ENCODE results near the gene EFNA5. TPM values are rescaled to one million over a fixed set of nuclear protein-coding genes. Genes with fewer than 3 reads are reported as not detected.

The EFNA5 gene
- total and polyA plus RNA-seq, 2 experiments from 2014 or later, result 0.64 to 0.86 TPM

DNA sequence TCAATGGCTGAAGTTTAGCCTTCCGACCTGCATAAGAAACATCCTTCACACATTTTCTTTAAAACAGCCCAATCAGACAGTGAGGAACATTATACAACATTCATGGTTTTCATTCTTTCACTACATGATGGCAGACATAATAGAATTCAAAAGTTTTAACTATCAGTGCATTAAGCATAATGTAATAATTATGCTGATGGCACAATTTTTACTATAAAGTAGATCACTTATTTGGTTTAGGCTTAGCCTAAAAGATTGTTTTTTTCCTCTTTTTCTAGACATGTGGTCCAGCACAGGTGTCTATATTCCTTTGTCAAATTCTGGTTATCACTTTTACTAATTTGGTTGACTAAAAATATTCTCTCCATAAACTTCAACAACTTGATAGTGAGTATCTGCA is 46.5 kb downstream of the EFNA5 start:
- Histone ChIP-seq H3K9ac (no peak overlapping the region), H3K4me2 (ENCODE audit: unreplicated experiment) (no peak overlapping the region), H3K4me3 (no peak overlapping the region), H3F3A (ENCODE audit: insufficient read depth) (no peaks in the 10 kb centered on the region), H3K9me2 (ENCODE audit: insufficient read depth) (no peaks in the 10 kb centered on the region), H4K20me1 (ENCODE audit: insufficient read depth) (no peaks in the 10 kb centered on the region), H3K9me3 (ENCODE audit: low read depth) (no peaks in the 10 kb centered on the region), H3K36me3 (ENCODE audit: low read depth) (no peaks in the 10 kb centered on the region), H2AFZ (no peak overlapping the region), H3K27ac (no peak overlapping the region), H3K4me1 (ENCODE audit: insufficient read depth) (no peaks in the 10 kb centered on the region), H3K27me3 (replicated peaks; ENCODE audit: insufficient read depth) (no peaks in the 10 kb centered on the region), H3K79me2 (ENCODE audit: insufficient read depth) (no peaks in the 10 kb centered on the region)
- in situ Hi-C loops (cut with MboI), result no loop called here
- no peak for TF ChIP-seq EZH2phosphoT487 (IDR thresholded peaks at IDR 0.05; ENCODE audit: insufficient read depth, low read depth)
- no peak for TF ChIP-seq EZH2 (IDR thresholded peaks at IDR 0.05; ENCODE audit: insufficient read depth, poor library complexity, severe bottlenecking)
- WGBS, 2 experiments (ENCODE audit: low coverage in 1 of 2, low lambda C conversion rate in 2 of 2, missing lambda C conversion rate in 2 of 2), result 81 to 89% methylated on average over 1 of the region's 1 CpG
- no peak for DNase-seq

DNA sequence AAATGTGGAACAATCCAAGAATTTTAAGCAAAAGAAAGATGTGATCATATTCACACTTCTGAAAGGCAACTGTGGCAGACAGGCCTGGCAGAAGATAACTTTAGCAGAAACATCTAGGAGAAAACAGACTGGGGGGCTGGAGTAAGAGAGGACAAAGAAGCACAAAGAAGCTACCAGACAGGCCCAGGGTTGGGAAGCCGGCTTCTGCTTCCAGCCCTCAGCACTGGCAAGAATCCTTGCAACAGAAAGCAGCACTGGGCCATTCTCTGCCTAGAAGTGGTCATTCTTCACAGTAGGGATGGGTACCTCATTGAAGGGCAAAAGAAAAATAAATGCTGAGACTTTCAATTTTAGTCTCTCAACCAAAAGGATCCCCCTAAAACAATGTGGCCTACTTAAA is 49.6 kb downstream of the EFNA5 start:
- TF ChIP-seq EZH2 (IDR thresholded peaks at IDR 0.05; ENCODE audit: insufficient read depth, poor library complexity, severe bottlenecking) (no peak), EZH2phosphoT487 (IDR thresholded peaks at IDR 0.05; ENCODE audit: insufficient read depth, low read depth) (no peak)
- H3K9me2 ChIP-seq (ENCODE audit: insufficient read depth), result no peaks in the 10 kb centered on the region
- no peak for DNase-seq
- H3K36me3 ChIP-seq (ENCODE audit: low read depth), result no peaks in the 10 kb centered on the region
- H2AFZ ChIP-seq, result no peak overlapping the region
- H3F3A ChIP-seq (ENCODE audit: insufficient read depth), result no peaks in the 10 kb centered on the region
- H4K20me1 ChIP-seq (ENCODE audit: insufficient read depth), result no peaks in the 10 kb centered on the region
- no peaks in the 10 kb centered on the region for H3K4me1 ChIP-seq (ENCODE audit: insufficient read depth)
- no peak overlapping the region for H3K27ac ChIP-seq
- in situ Hi-C loops (cut with MboI), result no loop called here
- no peak overlapping the region for H3K4me2 ChIP-seq (ENCODE audit: unreplicated experiment)
- no peaks in the 10 kb centered on the region; the same call in 1 of the 2 replicates for H3K27me3 ChIP-seq (replicated peaks; ENCODE audit: insufficient read depth)
- H3K79me2 ChIP-seq (ENCODE audit: insufficient read depth), result no peaks in the 10 kb centered on the region
- H3K9ac ChIP-seq, result no peak overlapping the region
- 67 to 85% methylated on average over 1 of the region's 1 CpG for WGBS, 2 experiments (ENCODE audit: low coverage in 1 of 2, low lambda C conversion rate in 2 of 2, missing lambda C conversion rate in 2 of 2)
- no peaks in the 10 kb centered on the region for H3K9me3 ChIP-seq (ENCODE audit: low read depth)
- H3K4me3 ChIP-seq, result no peak overlapping the region

DNA sequence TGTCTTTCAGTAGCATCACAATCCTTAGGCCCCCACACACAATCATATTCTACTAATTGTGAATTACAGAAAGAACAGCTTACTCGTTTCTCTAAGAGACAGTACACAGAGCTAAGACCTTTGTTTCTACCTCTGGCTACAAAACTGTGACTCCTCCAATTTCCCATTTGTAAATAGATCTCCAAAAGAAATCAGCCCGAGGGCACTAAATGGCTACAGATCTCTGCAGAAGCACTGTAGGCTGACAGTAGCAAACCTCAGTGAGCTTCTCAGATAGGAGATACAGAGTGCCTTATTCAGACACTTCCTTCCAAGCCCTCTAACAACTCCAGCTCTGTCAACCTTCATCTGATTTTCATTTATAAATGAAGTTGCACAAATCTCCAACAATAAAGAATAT is 51.0 kb downstream of the EFNA5 start:
- no peak overlapping the region for H3K4me3 ChIP-seq
- no peaks in the 10 kb centered on the region for H3F3A ChIP-seq (ENCODE audit: insufficient read depth)
- H4K20me1 ChIP-seq (ENCODE audit: insufficient read depth), result no peaks in the 10 kb centered on the region
- H3K27me3 ChIP-seq (replicated peaks; ENCODE audit: insufficient read depth), result no peaks in the 10 kb centered on the region; the same call in 1 of the 2 replicates
- no peak for TF ChIP-seq EZH2phosphoT487 (IDR thresholded peaks at IDR 0.05; ENCODE audit: insufficient read depth, low read depth)
- no peak for TF ChIP-seq EZH2 (IDR thresholded peaks at IDR 0.05; ENCODE audit: insufficient read depth, poor library complexity, severe bottlenecking)
- no peak overlapping the region for H3K4me2 ChIP-seq (ENCODE audit: unreplicated experiment)
- 24 to 34% methylated on average over 2 of the region's 2 CpGs for WGBS, 2 experiments (ENCODE audit: low coverage in 1 of 2, low lambda C conversion rate in 2 of 2, missing lambda C conversion rate in 2 of 2)
- no peak overlapping the region for H2AFZ ChIP-seq
- H3K9me3 ChIP-seq (ENCODE audit: low read depth), result no peaks in the 10 kb centered on the region
- in situ Hi-C loops (cut with MboI), result no loop called here
- H3K9ac ChIP-seq, result no peak overlapping the region
- DNase-seq, result no peak
- no peak overlapping the region for H3K27ac ChIP-seq
- no peaks in the 10 kb centered on the region for H3K36me3 ChIP-seq (ENCODE audit: low read depth)
- no peaks in the 10 kb centered on the region for H3K4me1 ChIP-seq (ENCODE audit: insufficient read depth)
- H3K79me2 ChIP-seq (ENCODE audit: insufficient read depth), result no peaks in the 10 kb centered on the region
- no peaks in the 10 kb centered on the region for H3K9me2 ChIP-seq (ENCODE audit: insufficient read depth)

DNA sequence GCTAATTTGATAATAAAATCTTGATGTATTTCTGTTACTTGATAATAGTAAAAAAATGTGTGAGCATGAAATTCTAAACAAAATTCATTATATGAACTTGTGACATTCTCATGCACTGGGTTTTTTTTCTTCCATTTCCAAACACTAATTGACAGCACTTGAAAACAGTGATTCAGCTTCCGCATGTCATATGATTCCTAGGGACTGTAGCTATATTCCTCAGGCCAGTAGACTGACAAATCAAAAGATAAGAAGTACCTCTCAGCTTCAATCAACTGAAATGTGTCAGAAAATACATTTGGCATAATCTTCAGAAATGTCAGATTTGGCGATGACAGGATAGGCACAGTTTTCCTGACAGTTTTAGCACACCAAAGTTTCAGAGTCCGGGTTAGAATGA is 52.5 kb downstream of the EFNA5 start:
- H3K79me2 ChIP-seq (ENCODE audit: insufficient read depth), result no peaks in the 10 kb centered on the region

DNA sequence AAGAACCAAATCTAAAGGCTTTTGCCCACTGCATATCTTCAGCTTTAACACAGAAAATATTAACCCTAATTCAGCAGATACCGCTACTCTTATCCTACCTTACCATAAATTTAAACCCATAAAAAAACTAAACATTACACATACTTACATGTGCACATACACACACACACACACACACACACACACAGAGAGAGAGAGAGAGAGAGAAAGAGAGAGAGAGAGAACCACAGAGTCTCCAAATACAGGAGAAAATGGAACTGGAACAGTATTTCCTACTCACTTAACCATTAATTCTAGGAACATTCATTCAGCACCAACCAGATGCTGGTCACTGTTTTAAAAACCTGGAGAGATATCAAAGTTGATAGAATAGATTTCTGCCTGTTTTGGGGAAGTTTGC is 53.7 kb downstream of the EFNA5 start:
- Histone ChIP-seq H3K79me2 (ENCODE audit: insufficient read depth) (no peaks in the 10 kb centered on the region), H3K9me2 (ENCODE audit: insufficient read depth) (no peaks in the 10 kb centered on the region), H3K27me3 (replicated peaks; ENCODE audit: insufficient read depth) (no peaks in the 10 kb centered on the region; the same call in 1 of the 2 replicates), H3K9me3 (ENCODE audit: low read depth) (no peaks in the 10 kb centered on the region), H2AFZ (no peak overlapping the region), H3K4me3 (no peak overlapping the region), H3K9ac (no peak overlapping the region), H4K20me1 (ENCODE audit: insufficient read depth) (no peaks in the 10 kb centered on the region), H3K36me3 (ENCODE audit: low read depth) (no peaks in the 10 kb centered on the region), H3K27ac (no peak overlapping the region), H3K4me1 (ENCODE audit: insufficient read depth) (no peaks in the 10 kb centered on the region), H3F3A (ENCODE audit: insufficient read depth) (no peaks in the 10 kb centered on the region), H3K4me2 (ENCODE audit: unreplicated experiment) (no peak overlapping the region)
- in situ Hi-C loops (cut with MboI), result no loop called here
- 75 to 89% methylated on average over 1 of the region's 1 CpG for WGBS, 2 experiments (ENCODE audit: low coverage in 1 of 2, low lambda C conversion rate in 2 of 2, missing lambda C conversion rate in 2 of 2)
- TF ChIP-seq EZH2phosphoT487 (IDR thresholded peaks at IDR 0.05; ENCODE audit: insufficient read depth, low read depth) (no peak), EZH2 (IDR thresholded peaks at IDR 0.05; ENCODE audit: insufficient read depth, poor library complexity, severe bottlenecking) (no peak)
- no peak for DNase-seq

More for the DNA sequence above, 52.5 kb downstream of the EFNA5 start:
- no peak overlapping the region for H3K27ac ChIP-seq
- TF ChIP-seq EZH2 (IDR thresholded peaks at IDR 0.05; ENCODE audit: insufficient read depth, poor library complexity, severe bottlenecking), result no peak
- no peak for TF ChIP-seq EZH2phosphoT487 (IDR thresholded peaks at IDR 0.05; ENCODE audit: insufficient read depth, low read depth)
- in situ Hi-C loops (cut with MboI), result no loop called here
- no peak overlapping the region for H3K4me2 ChIP-seq (ENCODE audit: unreplicated experiment)
- H3K9ac ChIP-seq, result no peak overlapping the region
- H4K20me1 ChIP-seq (ENCODE audit: insufficient read depth), result no peaks in the 10 kb centered on the region
- H3K36me3 ChIP-seq (ENCODE audit: low read depth), result no peaks in the 10 kb centered on the region
- no peaks in the 10 kb centered on the region for H3K4me1 ChIP-seq (ENCODE audit: insufficient read depth)
- H3K9me2 ChIP-seq (ENCODE audit: insufficient read depth), result no peaks in the 10 kb centered on the region
- no peaks in the 10 kb centered on the region for H3K9me3 ChIP-seq (ENCODE audit: low read depth)
- no peak overlapping the region for H3K4me3 ChIP-seq
- no peak for DNase-seq
- no peaks in the 10 kb centered on the region; the same call in 1 of the 2 replicates for H3K27me3 ChIP-seq (replicated peaks; ENCODE audit: insufficient read depth)
- WGBS, 2 experiments (ENCODE audit: low coverage in 1 of 2, low lambda C conversion rate in 2 of 2, missing lambda C conversion rate in 2 of 2), result 69 to 73% methylated on average over 3 of the region's 3 CpGs
- H2AFZ ChIP-seq, result no peak overlapping the region
- H3F3A ChIP-seq (ENCODE audit: insufficient read depth), result no peaks in the 10 kb centered on the region
